Measurements from ENCODE around the gene ZNF8. TPM values are rescaled to one million over a fixed set of nuclear protein-coding genes. Genes with fewer than 3 reads are reported as not detected.

ZNF8 gene
- total and polyA plus RNA-seq, 2 donors (not counting 1 experiment from before 2014, with no cell fraction given) = 3.4 to 8.0 TPM

DNA sequence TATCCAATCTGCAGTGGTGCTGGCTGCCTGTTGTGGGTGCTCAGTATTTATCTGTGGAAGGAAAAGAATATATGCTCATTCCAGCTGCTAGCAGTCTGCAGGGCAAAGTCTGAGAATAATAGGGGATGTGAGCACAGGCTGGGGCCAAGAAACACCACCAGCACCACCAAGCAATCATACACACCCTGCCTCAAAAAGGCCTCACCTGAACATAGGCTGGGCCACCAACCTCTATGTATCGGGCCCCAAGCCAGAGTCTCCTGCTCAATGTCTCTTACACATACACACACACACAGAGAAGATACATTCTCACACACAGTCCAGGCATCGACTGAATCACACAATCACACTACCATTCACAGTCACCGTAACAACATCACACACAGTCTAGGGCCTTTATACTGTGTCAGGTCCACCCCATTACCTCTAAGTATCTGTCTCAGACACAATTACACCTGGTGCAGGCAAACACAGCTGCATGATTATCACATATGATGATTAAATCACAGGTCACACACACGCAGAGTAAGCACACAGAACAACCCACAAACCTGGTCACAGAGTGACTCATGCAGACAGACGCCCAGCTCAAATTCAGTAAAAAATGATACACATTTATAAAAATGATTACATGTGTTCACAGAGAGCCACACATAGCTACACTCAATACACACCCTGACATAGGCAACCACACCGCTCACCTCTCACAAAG, 46.7 kb downstream of the ZNF8 start:
- intact Hi-C loops (cut with micrococcal nuclease) = loop anchor here (1.0 to 5.0 kb wide), 4 partner anchors 20 to 127 kb away; partner anchors contain the start of genes ERVK3-1, ZNF324B, ZNF584 and ZNF8
- H3K9me3 Mint-ChIP-seq (ENCODE audit: insufficient read depth) = no peaks in the 10 kb centered on the region
- Histone ChIP-seq H3K79me2 (ENCODE audit: control insufficient read depth, insufficient read depth, low read length) (peaks cover 31% of the 10 kb centered on the region), H3K27me3 (replicated peaks in 1 of 4; ENCODE audit: control extremely low read depth in 1 of 4, control insufficient read depth in 3 of 4, insufficient read depth in 4 of 4, low read length in 3 of 4) (no peaks in the 10 kb centered on the region), H4K20me1 (ENCODE audit: control insufficient read depth, insufficient read depth, low read length, poor library complexity, severe bottlenecking) (no peaks in the 10 kb centered on the region), H3K27ac (ENCODE audit: low read length in 2 of 2) (no peak overlapping the region), H3K4me3 (ENCODE audit: control extremely low read depth in 1 of 5, extremely low read depth in 1 of 5, insufficient read depth in 1 of 5, low read depth in 2 of 5, low read length in 4 of 5) (no peak overlapping the region), H3K9ac (ENCODE audit: low read length) (no peak overlapping the region), H3K9me3 (ENCODE audit: control extremely low read depth in 1 of 3, control insufficient read depth in 2 of 3, insufficient read depth in 1 of 3, low read length in 2 of 3) (no peaks in the 10 kb centered on the region), H3K4me2 (replicated peaks; ENCODE audit: low read depth, low read length, poor library complexity, severe bottlenecking) (peak overlapping the region; percentile 9), H2AFZ (ENCODE audit: insufficient read depth, low read depth, low read length, poor library complexity, severe bottlenecking) (no peak overlapping the region), H3K36me3 (replicated peaks in 1 of 2; ENCODE audit: control extremely low read depth in 1 of 2, control insufficient read depth in 1 of 2, extremely low read depth in 1 of 2, insufficient read depth in 2 of 2, low read length in 1 of 2) (peaks cover 0 to 3% of the 10 kb centered on the region in 2 experiments), H3K4me1 (ENCODE audit: control insufficient read depth in 2 of 2, insufficient read depth in 2 of 2, low read length in 2 of 2) (peaks cover 11 to 23% of the 10 kb centered on the region in 2 donors)
- POLR2A ChIA-PET = interaction anchor here (0.9 to 1.8 kb wide), 2 partner anchors 37 to 126 kb away, joined by 3 to 17 read pairs; partner anchors contain the start of genes ZNF324B and ZNF497
- no peak overlapping the region for H3K27ac Mint-ChIP-seq
- H3K27me3 Mint-ChIP-seq = no peaks in the 10 kb centered on the region
- DNase-seq (no peak), ATAC-seq (ENCODE audit: low read depth) (no peak)
- no peak overlapping the region for H3K4me3 Mint-ChIP-seq
- CTCF ChIA-PET = interaction anchor here (0.8 kb wide), 1 partner anchor 19 kb away, joined by 4 read pairs; no protein-coding TSS in a partner anchor
- TF ChIP-seq CTCF (IDR thresholded peaks at IDR 0.05) (no peak), EZH2 (IDR thresholded peaks at IDR 0.05; ENCODE audit: borderline replicate concordance, insufficient read depth, low read depth, low read length, poor library complexity, severe bottlenecking) (no peak)
- WGBS (ENCODE audit: insufficient coverage) = 100% methylated on average over 2 of the region's 6 CpGs
- no peaks in the 10 kb centered on the region for H3K4me1 Mint-ChIP-seq

DNA sequence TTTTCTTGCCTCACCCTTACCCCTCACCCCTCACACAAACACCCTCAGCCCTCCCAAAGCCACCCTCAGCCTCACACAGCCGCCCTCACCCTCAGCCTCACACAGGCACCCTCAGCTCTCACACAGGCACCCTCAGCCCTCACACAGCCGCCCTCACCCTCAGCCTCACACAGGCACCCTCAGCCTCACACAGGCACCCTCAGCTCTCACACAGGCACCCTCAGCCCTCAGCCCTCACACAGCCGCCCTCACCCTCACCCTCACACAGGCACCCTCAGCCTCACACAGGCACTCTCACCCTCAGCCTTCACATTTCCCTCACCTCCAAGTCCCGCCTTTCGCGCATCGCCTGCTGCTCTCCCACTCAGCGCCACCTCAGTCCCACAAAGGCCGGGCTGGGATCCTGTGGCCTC, 47.8 kb downstream of the ZNF8 start:
- H3K36me3 ChIP-seq (replicated peaks in 1 of 2; ENCODE audit: control extremely low read depth in 1 of 2, control insufficient read depth in 1 of 2, extremely low read depth in 1 of 2, insufficient read depth in 2 of 2, low read length in 1 of 2) = peaks cover 0 to 3% of the 10 kb centered on the region in 2 experiments
- Mint-ChIP-seq H3K9me3 (ENCODE audit: insufficient read depth) (no peaks in the 10 kb centered on the region), H3K4me3 (no peak overlapping the region), H3K27me3 (no peaks in the 10 kb centered on the region), H3K4me1 (no peaks in the 10 kb centered on the region), H3K27ac (no peak overlapping the region)
- H3K4me3 ChIP-seq (ENCODE audit: control extremely low read depth in 1 of 5, extremely low read depth in 1 of 5, insufficient read depth in 1 of 5, low read depth in 2 of 5, low read length in 4 of 5) = peak overlapping the region in 4 of 5 experiments; percentile 72 to 98 (median 82)
- H2AFZ ChIP-seq (ENCODE audit: insufficient read depth, low read depth, low read length, poor library complexity, severe bottlenecking) = peak overlapping the region; percentile 97
- intact Hi-C loops (cut with micrococcal nuclease) = loop anchor here (1.0 to 5.0 kb wide), 4 partner anchors 21 to 126 kb away; partner anchors contain the start of genes ERVK3-1, ZNF324B, ZNF584 and ZNF8
- WGBS (ENCODE audit: insufficient coverage) = 8% methylated on average over 9 of the region's 9 CpGs
- no peak for ATAC-seq (ENCODE audit: low read depth)
- peak overlapping the region; percentile 90 for H3K9ac ChIP-seq (ENCODE audit: low read length)
- H3K4me1 ChIP-seq (ENCODE audit: control insufficient read depth in 2 of 2, insufficient read depth in 2 of 2, low read length in 2 of 2) = peaks cover 11 to 23% of the 10 kb centered on the region in 2 donors
- POLR2A ChIA-PET = interaction anchor here (0.9 to 1.8 kb wide), 6 partner anchors 21 to 193 kb away, joined by 3 to 17 read pairs (median 6); partner anchors contain the start of genes ERVK3-1, ZBTB45, ZNF324B and ZNF497
- no peaks in the 10 kb centered on the region for H4K20me1 ChIP-seq (ENCODE audit: control insufficient read depth, insufficient read depth, low read length, poor library complexity, severe bottlenecking)
- no peaks in the 10 kb centered on the region for H3K9me3 ChIP-seq (ENCODE audit: control extremely low read depth in 1 of 3, control insufficient read depth in 2 of 3, insufficient read depth in 1 of 3, low read length in 2 of 3)
- H3K79me2 ChIP-seq (ENCODE audit: control insufficient read depth, insufficient read depth, low read length) = peaks cover 31% of the 10 kb centered on the region
- H3K4me2 ChIP-seq (replicated peaks; ENCODE audit: low read depth, low read length, poor library complexity, severe bottlenecking) = peak overlapping the region; percentile 93
- no peak for TF ChIP-seq CTCF (IDR thresholded peaks at IDR 0.05)
- DNase-seq = no peak
- CTCF ChIA-PET = interaction anchor here (0.6 to 1.0 kb wide), 5 partner anchors 20 to 193 kb away, joined by 3 to 5 read pairs (median 3); partner anchors contain the start of genes ZBTB45, ZNF132 and ZNF837
- H3K27ac ChIP-seq (ENCODE audit: low read length in 2 of 2) = peak overlapping the region; percentile 71 to 82
- no peaks in the 10 kb centered on the region for H3K27me3 ChIP-seq (replicated peaks in 1 of 4; ENCODE audit: control extremely low read depth in 1 of 4, control insufficient read depth in 3 of 4, insufficient read depth in 4 of 4, low read length in 3 of 4)
